CD4-positive, alpha-beta T cell treated with Interleukin-2 at 100 ng/mL for 4 hours (primary cell): ENCODE measurements around the gene PDPK1.
"Not testable (repeated sequence)": the region's sequence is repeated elsewhere in the genome, so short reads cannot be mapped to it uniquely, and the experiment has no call there.

ENCODE experiments used
- DNase-seq: peaks from one replicate; pipeline ENCODE4 v3.0.0-alpha.2; 2020; ENCODE audit warnings: low spot score

Gene PDPK1

GRCh38 chr16:2611877-2612276, 74.1 kb downstream of the PDPK1 start:
- not testable (repeated sequence) for DNase-seq

GRCh38 chr16:2613251-2613650, 75.4 kb downstream of the PDPK1 start:
- not testable (repeated sequence) for DNase-seq

GRCh38 chr16:2614761-2615191, 77.0 kb downstream of the PDPK1 start:
- no peak for DNase-seq

GRCh38 chr16:2618964-2619363, 81.1 kb downstream of the PDPK1 start:
- DNase-seq = not testable (repeated sequence)

- DNase-seq = not testable (repeated sequence)
Observed at GRCh38 chr16:2619628-2620027, 81.8 kb downstream of the PDPK1 start.

GRCh38 chr16:2620870-2621269, 83.0 kb downstream of the PDPK1 start:
- not testable (repeated sequence) for DNase-seq

GRCh38 chr16:2621395-2621794, 83.6 kb downstream of the PDPK1 start:
- DNase-seq = not testable (repeated sequence)

- DNase-seq = not testable (repeated sequence)
Observed at GRCh38 chr16:2627075-2627474, 89.3 kb downstream of the PDPK1 start.

- DNase-seq = not testable (repeated sequence)
Observed at GRCh38 chr16:2631203-2631602, 93.4 kb downstream of the PDPK1 start.

GRCh38 chr16:2632291-2632690, 94.5 kb downstream of the PDPK1 start:
- not testable (repeated sequence) for DNase-seq

GRCh38 chr16:2639071-2639721, 101.4 kb downstream of the PDPK1 start:
- peak; percentile 50 for DNase-seq

- DNase-seq = not testable (repeated sequence)
Observed at GRCh38 chr16:2639722-2640072, 101.9 kb downstream of the PDPK1 start.

- DNase-seq = not testable (repeated sequence)
Observed at GRCh38 chr16:2642561-2642960, 104.7 kb downstream of the PDPK1 start.

- DNase-seq = not testable (repeated sequence)
Observed at GRCh38 chr16:2644754-2645453, 107.1 kb downstream of the PDPK1 start.

- DNase-seq = not testable (repeated sequence)
Observed at GRCh38 chr16:2651268-2651871, 113.5 kb downstream of the PDPK1 start.
